T-helper 1 cell treated with Interleukin-12 subunit alpha and Interleukin-12 subunit beta and Interleukin-4 antibody, amounts not matched to agents 30 ng/mL and 1 ng/mL, for 36 hours (primary cell): ENCODE results near the gene ALDH1A3. TPM values are rescaled to one million over a fixed set of nuclear protein-coding genes. Genes with fewer than 3 reads are reported as not detected.

Experiments
- intact Hi-C: fragments of 100-400 bp; cut with micrococcal nuclease; formaldehyde crosslinking; loops from one replicate; pipeline ENCODE4 v1.15.1; 2024
- total RNA-seq: library from RNA; stranded (reverse); gene quantifications from 2 replicates; pipeline ENCODE4 v1.2.3, GENCODE V29; 2022

Gene ALDH1A3
- total RNA-seq, 1 donor from 2014 or later: not detected

GRCh38 chr15:100858294-100858693 is 21.3 kb upstream of the ALDH1A3 start:
- intact Hi-C loops: no loop called here

GRCh38 chr15:100859970-100860828 is 19.4 kb upstream of the ALDH1A3 start:
- intact Hi-C loops: no loop called here

- intact Hi-C loops: no loop called here
Observed at GRCh38 chr15:100860829-100861510, 18.7 kb upstream of the ALDH1A3 start.

- intact Hi-C loops: no loop called here
Observed at GRCh38 chr15:100861511-100861991, 18.1 kb upstream of the ALDH1A3 start.

- intact Hi-C loops: no loop called here
Observed at GRCh38 chr15:100862162-100862561, 17.5 kb upstream of the ALDH1A3 start.

GRCh38 chr15:100863075-100863795 is 16.4 kb upstream of the ALDH1A3 start:
- intact Hi-C loops: no loop called here

- intact Hi-C loops: no loop called here
Observed at GRCh38 chr15:100863796-100864267, 15.8 kb upstream of the ALDH1A3 start.

GRCh38 chr15:100866386-100867330 is 13.0 kb upstream of the ALDH1A3 start:
- intact Hi-C loops: no loop called here

- intact Hi-C loops: no loop called here
Observed at GRCh38 chr15:100867433-100867832, 12.2 kb upstream of the ALDH1A3 start.

- intact Hi-C loops: no loop called here
Observed at GRCh38 chr15:100869151-100869999, 10.3 kb upstream of the ALDH1A3 start.

GRCh38 chr15:100873029-100873677 is 6.5 kb upstream of the ALDH1A3 start:
- intact Hi-C loops: loop anchor here (1.0 kb wide), 4 partner anchors 245 to 945 kb away; no protein-coding TSS in a partner anchor

- intact Hi-C loops: no loop called here
Observed at GRCh38 chr15:100875495-100875894, 4.1 kb upstream of the ALDH1A3 start.

GRCh38 chr15:100875976-100876375 is 3.7 kb upstream of the ALDH1A3 start:
- intact Hi-C loops: no loop called here

- intact Hi-C loops: no loop called here
Observed at GRCh38 chr15:100877551-100877950, 2.1 kb upstream of the ALDH1A3 start.

GRCh38 chr15:100878130-100878529 is 1.5 kb upstream of the ALDH1A3 start:
- intact Hi-C loops: no loop called here

- intact Hi-C loops: no loop called here
Observed at GRCh38 chr15:100878648-100879047, 983 bp upstream of the ALDH1A3 start.

GRCh38 chr15:100879061-100879463 is 569 bp upstream of the ALDH1A3 start:
- intact Hi-C loops: no loop called here

- intact Hi-C loops: no loop called here
Observed at GRCh38 chr15:100880139-100880896, 687 bp downstream of the ALDH1A3 start.
